Smooth muscle cell (in vitro differentiated cells): ENCODE data around the gene USE1. TPM values are rescaled to one million over a fixed set of nuclear protein-coding genes. Genes with fewer than 3 reads are reported as not detected.

ENCODE experiments used
- DNase-seq: peaks from one replicate; lab custom pipeline; 2025; ENCODE audit not compliant: unreplicated experiment; lab: John Stamatoyannopoulos, UW
- H2AFZ ChIP-seq: fragments of 200-600 bp; sonication (generic); 2 replicates; pipeline ENCODE4 v1.6.0; 2016; ENCODE audit warnings: antibody characterized with exemption, low read depth, mild to moderate bottlenecking
- H3F3A ChIP-seq: fragments of 200-600 bp; sonication (generic); 2 replicates; pipeline ENCODE4 v1.6.0; 2017; ENCODE audit warnings: antibody characterized with exemption, low read depth
- H3K27ac ChIP-seq: fragments of 200-600 bp; sonication (generic); 2 replicates; pipeline ENCODE4 v1.5.1; 2016; ENCODE audit warnings: low read depth, mild to moderate bottlenecking
- H3K27me3 ChIP-seq: fragments of 200-600 bp; sonication (generic); 2 replicates; pipeline ENCODE4 v1.6.1; 2016; ENCODE audit warnings: low read depth, mild to moderate bottlenecking
- H3K36me3 ChIP-seq: fragments of 200-600 bp; sonication (generic); 2 replicates; pipeline ENCODE4 v1.5.1; 2016; ENCODE audit warnings: low read depth
- H3K4me1 ChIP-seq: fragments of 200-600 bp; sonication (generic); 2 replicates; pipeline ENCODE4 v1.5.1; 2016; ENCODE audit warnings: low read depth
- H3K4me2 ChIP-seq: fragments of 200-600 bp; sonication (generic); 2 replicates; pipeline ENCODE4 v1.6.0; 2016; ENCODE audit warnings: mild to moderate bottlenecking
- H3K4me3 ChIP-seq: fragments of 200-600 bp; sonication (generic); 2 replicates; pipeline ENCODE4 v1.5.1; 2016; ENCODE audit warnings: mild to moderate bottlenecking
- H3K79me2 ChIP-seq: fragments of 200-600 bp; sonication (generic); 2 replicates; pipeline ENCODE4 v1.6.0; 2016; ENCODE audit warnings: low read depth, mild to moderate bottlenecking
- H3K9ac ChIP-seq: fragments of 200-600 bp; sonication (generic); 2 replicates; pipeline ENCODE4 v1.6.0; 2016; ENCODE audit warnings: low read depth
- H3K9me3 ChIP-seq: fragments of 200-600 bp; sonication (generic); replicated peaks from 2 replicates; pipeline ENCODE4 v1.5.1; 2016; ENCODE audit warnings: low read depth
- H4K20me1 ChIP-seq: fragments of 200-600 bp; sonication (generic); 2 replicates; pipeline ENCODE4 v1.6.0; 2016; ENCODE audit warnings: low read depth
- CTCF ChIP-seq: fragments of 200-600 bp; sonication (generic); IDR thresholded peaks from 2 replicates; pipeline ENCODE4 v1.5.1; 2017; ENCODE audit warnings: borderline replicate concordance, mild to moderate bottlenecking, antibody characterized with exemption; ENCODE audit not compliant: insufficient read depth, poor library complexity, severe bottlenecking
- WGBS: methylation state at CpG from one replicate; pipeline ENCODE4 v1.1.7; 2016; ENCODE audit warnings: low lambda C conversion rate; 5-methylcytosine and 5-hydroxymethylcytosine counted together
- polyA plus RNA-seq: library from polyadenylated mRNA; unstranded; fragments of >200 nt; fragmentation: Nextera tagmentation; extraction: Ambion mirVana; gene quantifications from 2 replicates; pipeline ENCODE4 v1.2.1, GENCODE V29; 2016
- total RNA-seq: library from RNA; depleted of rRNA; stranded (reverse); fragments of >200 nt; gene quantifications from 2 replicates; pipeline ENCODE4 v1.2.3, GENCODE V29; 2014

The USE1 gene
- total and polyA plus RNA-seq, 2 experiments from 2014 or later: 16.4 to 28.8 TPM

GRCh38 chr19:17227798-17228367 lies 12.7 kb downstream of the USE1 start:
- no peaks in the 10 kb centered on the region for H3K36me3 ChIP-seq
- no peaks in the 10 kb centered on the region for H3K27me3 ChIP-seq
- H3K4me1 ChIP-seq: peaks cover 5% of the 10 kb centered on the region
- peaks cover 17% of the 10 kb centered on the region for H3F3A ChIP-seq
- no peak overlapping the region for H3K9ac ChIP-seq
- no peak overlapping the region for H3K4me2 ChIP-seq
- H2AFZ ChIP-seq: no peak overlapping the region
- no peak for TF ChIP-seq CTCF
- no peak for DNase-seq
- no peak overlapping the region for H3K27ac ChIP-seq
- no peaks in the 10 kb centered on the region for H3K9me3 ChIP-seq
- peaks cover 11% of the 10 kb centered on the region for H4K20me1 ChIP-seq
- H3K4me3 ChIP-seq: no peak overlapping the region
- WGBS: 75% methylated on average over 13 of the region's 13 CpGs
- H3K79me2 ChIP-seq: no peaks in the 10 kb centered on the region

- H4K20me1 ChIP-seq: peaks cover 31% of the 10 kb centered on the region
- no peaks in the 10 kb centered on the region for H3K27me3 ChIP-seq
- no peak for DNase-seq
- peaks cover 15% of the 10 kb centered on the region for H3F3A ChIP-seq
- H3K36me3 ChIP-seq: no peaks in the 10 kb centered on the region
- WGBS: 96% methylated on average over 3 of the region's 3 CpGs
- no peak overlapping the region for H3K9ac ChIP-seq
- no peak overlapping the region for H2AFZ ChIP-seq
- H3K9me3 ChIP-seq: no peaks in the 10 kb centered on the region
- H3K4me1 ChIP-seq: peaks cover 5% of the 10 kb centered on the region
- no peak overlapping the region for H3K4me3 ChIP-seq
- no peak for TF ChIP-seq CTCF
- peaks cover 11% of the 10 kb centered on the region for H3K79me2 ChIP-seq
- no peak overlapping the region for H3K27ac ChIP-seq
- H3K4me2 ChIP-seq: no peak overlapping the region
Observed at GRCh38 chr19:17229890-17230289, 14.7 kb downstream of the USE1 start.

DNA sequence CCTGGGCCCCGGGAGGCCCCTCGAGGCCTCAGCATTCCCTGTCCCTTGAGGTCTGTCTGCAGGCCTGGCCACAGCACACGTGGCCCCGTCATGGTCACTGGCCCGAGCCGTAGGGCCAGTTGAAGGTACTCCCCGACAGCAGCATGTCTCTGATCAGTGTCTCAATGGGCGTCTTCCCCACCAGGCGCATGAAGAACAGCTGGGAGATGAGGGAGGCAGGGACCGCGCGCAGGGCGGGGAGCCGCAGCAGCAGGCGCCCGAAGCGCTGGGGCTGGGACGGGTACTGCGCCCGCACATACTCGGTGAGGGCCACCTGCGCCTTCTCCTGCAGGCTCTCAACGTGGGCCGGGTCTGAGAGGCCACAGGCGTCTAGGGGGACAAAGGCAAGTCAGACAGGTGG lies 17.1 kb downstream of the USE1 start:
- Histone ChIP-seq H3K4me3 (no peak overlapping the region), H4K20me1 (peaks cover 51% of the 10 kb centered on the region), H3K36me3 (no peaks in the 10 kb centered on the region), H3K79me2 (peaks cover 20% of the 10 kb centered on the region), H3K4me1 (peaks cover 4% of the 10 kb centered on the region), H3K27me3 (no peaks in the 10 kb centered on the region), H2AFZ (no peak overlapping the region), H3K9me3 (no peaks in the 10 kb centered on the region), H3K9ac (no peak overlapping the region), H3F3A (peaks cover 28% of the 10 kb centered on the region), H3K4me2 (no peak overlapping the region), H3K27ac (no peak overlapping the region)
- WGBS: 98% methylated on average over 25 of the region's 25 CpGs
- DNase-seq: no peak
- TF ChIP-seq CTCF: no peak

DNA sequence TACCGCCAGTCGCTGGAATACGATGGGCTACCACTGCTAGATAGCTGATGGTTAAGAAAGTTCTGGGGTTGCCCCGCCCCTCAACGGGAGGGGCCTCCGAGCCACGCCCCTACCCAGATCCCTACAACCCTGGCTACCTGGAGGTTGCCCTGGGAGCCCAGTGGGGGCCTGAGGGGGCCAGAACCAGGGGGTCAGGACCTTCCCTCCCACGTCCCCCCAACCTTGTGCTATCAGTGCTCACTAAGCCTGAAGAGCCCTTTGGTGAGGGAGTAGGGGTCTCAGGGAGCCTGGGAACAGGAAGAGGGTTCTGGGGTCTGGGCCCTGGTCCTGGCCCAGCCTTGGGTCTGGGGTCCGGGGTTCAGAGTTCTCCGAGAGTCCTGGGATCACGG lies 19.7 kb downstream of the USE1 start:
- no peak overlapping the region for H3K9ac ChIP-seq
- peak overlapping the region; percentile 90 for H3K4me2 ChIP-seq
- peaks cover 4% of the 10 kb centered on the region for H3K4me1 ChIP-seq
- H3K4me3 ChIP-seq: peak overlapping the region; percentile 52
- peaks cover 36% of the 10 kb centered on the region for H3K79me2 ChIP-seq
- no peak for TF ChIP-seq CTCF
- no peaks in the 10 kb centered on the region for H3K27me3 ChIP-seq
- no peak overlapping the region for H3K27ac ChIP-seq
- no peaks in the 10 kb centered on the region for H3K36me3 ChIP-seq
- DNase-seq: no peak
- WGBS: 33% methylated on average over 11 of the region's 11 CpGs
- H3F3A ChIP-seq: peaks cover 33% of the 10 kb centered on the region
- peaks cover 77% of the 10 kb centered on the region for H4K20me1 ChIP-seq
- no peaks in the 10 kb centered on the region for H3K9me3 ChIP-seq
- H2AFZ ChIP-seq: no peak overlapping the region
